NCI-H1930 (cell line): Measurements from ENCODE around the gene SOAT1.
A peak's percentile ranks its signal among the peaks of the same experiment; 100 is the strongest.
"Not testable (repeated sequence)": the region's sequence is repeated elsewhere in the genome, so short reads cannot be mapped to it uniquely, and the experiment has no call there.

Experiments used
- DNase-seq, 2 experiments: peaks; one replicate each; lab custom pipeline; 2025; lab: John Stamatoyannopoulos, UW

The SOAT1 gene

DNA sequence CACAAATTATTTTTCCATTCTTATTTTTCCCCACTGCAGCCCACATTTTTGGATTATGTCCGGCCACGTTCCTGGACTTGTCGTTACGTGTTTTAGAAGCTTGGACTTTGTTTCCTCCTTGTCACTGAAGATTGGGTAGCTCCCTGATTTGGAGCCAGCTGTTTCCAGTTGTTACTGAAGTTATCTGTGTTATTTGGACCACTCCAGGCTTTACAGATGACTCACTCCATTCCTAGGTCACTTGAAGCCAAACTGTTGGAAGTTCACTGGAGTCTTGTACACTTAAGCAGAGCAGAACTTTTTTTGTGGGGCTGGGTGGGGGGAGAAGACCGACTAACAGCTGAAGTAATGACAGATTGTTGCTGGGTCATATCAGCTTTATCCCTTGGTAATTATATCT is 59.9 kb downstream of the SOAT1 start:
- DNase-seq, result no peak

DNA sequence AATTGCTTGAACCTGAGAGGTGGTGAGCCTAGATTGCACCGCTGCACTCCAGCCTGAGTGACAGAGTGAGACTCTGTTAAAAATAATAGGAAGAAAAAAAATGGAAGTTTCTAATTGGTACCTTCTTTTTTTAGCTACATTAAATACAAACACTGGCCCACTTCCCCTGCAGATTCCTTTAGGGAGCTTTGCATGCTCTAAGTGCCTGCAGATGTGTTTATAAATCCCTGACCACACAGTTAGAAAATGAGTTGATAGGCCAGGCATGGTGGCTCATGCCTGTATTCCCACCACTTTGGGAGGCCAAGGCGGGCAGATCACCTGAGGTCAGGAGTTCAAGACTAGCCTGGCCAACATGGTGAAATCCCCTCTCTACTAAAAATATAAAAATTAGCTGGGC is 68.0 kb downstream of the SOAT1 start:
- not testable (repeated sequence) for DNase-seq

DNA sequence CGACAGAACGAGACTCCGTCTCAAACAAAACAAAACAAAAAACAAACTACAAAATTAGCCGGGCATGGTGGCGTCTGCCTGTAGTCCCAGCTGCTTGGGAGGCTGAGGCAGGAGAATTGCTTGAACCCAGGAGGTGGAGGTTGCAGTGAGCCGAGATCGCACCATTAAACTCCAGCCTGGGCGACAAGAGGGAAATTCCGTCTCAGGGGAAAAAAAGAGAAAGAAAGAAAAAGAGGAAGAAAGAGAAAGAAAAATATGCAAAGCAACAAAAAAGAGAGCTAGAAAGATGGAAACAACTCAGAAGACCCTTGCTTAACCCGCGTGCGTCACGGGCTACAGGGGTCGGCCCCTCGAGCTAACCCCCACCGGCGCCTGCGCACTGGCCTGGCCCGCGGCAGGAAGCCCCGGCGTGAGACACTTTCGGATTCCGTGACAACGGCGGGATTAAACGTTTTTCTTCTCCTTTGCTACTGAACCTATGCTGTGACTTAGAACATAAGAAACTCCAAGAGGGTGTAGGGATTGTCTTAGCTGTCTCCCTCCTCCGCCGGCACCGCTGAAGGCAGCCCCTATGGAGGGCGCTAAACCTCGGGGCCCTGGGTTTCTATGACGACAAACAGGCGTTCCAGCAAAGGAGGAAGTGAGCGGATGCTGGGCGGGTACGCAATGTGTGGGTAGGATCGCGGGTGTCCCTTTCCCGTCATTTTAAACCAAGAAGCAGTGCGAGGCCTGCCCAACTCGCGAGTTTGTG is 71.9 kb downstream of the SOAT1 start, which contains the start of gene AXDND1:
AXDND1 (plus strand) TSS at position 630 of the 751 bp plus-strand sequence. CDS start 539 bp downstream, outside the sequence.
- DNase-seq, result peak; percentile 68 to 83

DNA sequence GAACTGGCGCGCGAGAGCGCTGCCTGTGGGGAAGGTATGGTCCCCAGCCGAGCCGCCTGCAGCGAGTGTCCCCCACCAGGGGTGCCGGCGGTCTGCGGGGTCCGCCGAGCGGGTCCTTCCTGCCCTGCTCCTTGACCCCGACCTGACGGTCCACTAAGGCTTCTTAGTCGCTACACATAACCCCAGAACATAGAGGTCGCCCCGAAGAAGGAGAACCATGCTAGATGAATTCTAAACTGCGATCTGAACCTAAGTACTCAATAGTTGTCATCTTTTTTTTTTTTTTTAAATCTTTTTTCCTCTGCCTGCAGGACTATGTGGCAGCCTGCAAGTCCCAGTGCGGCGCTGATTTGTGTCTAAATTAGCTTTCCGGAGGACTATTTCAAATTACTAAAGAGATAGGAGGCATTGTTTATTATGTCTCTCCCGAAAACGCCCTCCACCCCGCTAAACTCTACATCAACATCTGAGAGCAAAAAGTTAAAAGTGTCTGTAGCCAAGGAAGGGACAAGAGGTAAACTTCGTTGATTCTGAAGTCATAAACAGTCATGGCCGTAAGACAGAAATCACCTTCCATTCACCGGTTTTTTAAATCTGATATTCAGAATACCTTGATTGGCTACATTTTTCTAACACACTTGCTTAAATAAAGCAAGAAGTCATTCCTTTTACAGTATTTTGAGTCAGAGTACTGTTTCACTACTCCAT is 72.7 kb downstream of the SOAT1 start:
- no peak for DNase-seq

DNA sequence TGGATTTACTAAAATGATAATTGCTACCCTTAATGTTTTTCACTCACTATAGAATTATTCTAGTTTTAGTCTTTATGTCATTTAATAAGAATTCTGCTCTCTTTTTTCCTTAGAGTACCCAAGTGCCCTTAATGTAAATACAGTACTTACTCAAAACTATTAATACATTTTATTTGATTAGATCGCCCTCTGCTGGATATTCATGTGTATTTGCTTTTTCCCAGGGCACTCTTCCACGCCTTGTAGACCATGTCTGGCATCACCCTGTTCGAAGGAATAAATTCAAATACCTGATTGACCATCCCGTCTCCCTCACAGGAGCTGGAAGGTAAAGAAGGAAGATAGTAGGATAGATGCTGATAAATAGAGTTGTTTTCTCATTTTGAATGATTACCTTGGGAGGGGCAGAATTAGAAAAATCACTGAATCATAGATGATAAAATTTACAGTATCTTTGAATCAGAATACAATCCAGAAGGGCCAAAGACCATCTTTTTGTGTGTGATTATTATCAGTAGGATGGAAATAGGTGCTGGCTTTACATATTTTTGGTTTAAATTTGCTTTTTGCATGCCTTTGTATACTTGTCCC is 76.2 kb downstream of the SOAT1 start:
- DNase-seq, result peak; percentile 37 to 70

DNA sequence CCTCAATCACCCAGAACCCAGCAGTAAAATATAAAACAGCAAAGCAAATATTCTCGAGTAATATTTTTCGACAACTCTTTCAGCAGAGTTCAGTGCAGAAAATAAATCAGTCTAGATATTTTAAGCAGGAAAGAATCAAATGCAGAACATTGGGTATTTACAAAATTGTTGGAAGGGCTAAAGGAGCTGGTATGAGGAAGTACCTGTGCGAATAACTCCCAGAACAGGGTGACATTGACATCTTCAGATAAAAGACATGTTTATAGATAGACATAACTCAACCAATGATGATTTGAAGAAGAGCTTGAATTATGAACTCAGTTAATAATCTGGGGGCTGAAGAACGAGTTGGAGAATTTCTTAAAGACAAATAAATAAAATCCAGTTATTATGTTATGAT is 78.6 kb downstream of the SOAT1 start:
- DNase-seq, result no peak

DNA sequence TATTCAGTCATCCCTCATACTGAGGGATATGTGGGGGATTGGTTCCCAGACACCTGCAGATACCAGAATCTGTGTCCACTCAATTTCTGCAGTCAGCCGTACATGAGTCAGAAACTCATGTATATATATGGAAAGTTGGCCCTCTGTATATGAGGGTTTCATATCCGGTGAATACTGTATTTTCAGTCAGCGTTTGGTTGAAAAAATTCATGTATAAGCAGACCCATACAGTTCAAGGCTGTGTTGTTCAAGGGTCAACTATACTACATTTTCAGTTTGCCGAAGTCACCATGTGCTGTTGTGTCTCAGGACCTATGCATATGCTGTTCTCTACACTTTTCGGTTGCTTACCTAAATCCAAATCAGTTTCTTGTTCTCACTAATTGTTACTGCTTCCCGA is 82.6 kb downstream of the SOAT1 start:
- no peak for DNase-seq

DNA sequence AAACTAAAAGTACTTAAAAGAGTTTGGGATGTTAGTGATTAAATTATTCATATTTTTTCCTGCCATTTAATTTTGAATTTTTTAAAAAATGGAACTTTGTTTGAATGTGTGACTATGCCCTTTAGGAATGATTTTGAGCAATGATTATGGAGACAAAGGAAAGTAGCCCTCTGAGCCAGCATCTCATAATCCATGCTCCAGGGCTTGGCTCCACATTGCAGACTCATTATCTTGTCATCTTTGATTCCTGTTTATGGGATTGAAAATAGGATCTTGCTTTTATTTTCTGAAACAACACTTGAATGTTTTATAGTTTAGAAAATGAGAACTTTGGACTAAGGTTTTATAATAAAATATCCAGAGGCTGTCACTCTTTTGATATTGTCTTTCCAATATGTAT is 86.7 kb downstream of the SOAT1 start:
- no peak for DNase-seq

DNA sequence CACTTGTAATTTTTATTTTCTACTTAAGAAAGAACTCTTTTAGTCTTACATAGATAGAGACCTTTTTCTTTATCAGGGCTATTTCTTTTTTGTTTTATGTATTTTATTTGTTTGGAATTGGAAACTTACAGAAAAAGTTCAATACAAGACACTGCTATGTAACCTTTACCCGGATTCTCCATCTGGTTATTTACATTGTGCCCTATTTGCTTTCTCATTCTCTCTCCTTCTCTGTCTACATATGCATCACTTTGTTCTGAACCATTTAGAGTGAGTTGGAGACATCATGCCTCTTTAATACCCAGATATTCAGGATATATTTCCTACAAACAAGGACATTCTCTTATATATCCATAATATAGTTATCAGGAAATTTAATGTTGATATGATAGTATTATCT is 90.4 kb downstream of the SOAT1 start:
- DNase-seq, result no peak

DNA sequence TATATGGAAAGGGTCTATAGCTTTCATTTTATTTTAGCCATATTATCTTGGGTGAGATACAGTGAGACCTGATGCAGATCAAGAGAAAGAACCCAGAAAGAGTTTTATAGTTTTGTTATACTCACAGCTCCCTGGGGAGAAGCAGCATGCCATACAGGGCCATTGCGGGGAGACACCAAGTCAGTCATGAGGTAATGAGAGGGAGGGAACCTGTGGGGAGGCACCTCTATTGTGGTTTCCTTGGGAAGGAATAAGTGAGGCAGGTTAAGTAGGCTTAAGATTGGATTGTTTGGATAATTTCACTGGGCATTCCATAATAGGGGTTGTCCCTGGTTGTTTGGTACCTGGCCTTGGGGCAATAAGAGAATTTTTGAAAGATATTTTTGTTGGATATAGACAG is 91.9 kb downstream of the SOAT1 start:
- DNase-seq, result no peak

DNA sequence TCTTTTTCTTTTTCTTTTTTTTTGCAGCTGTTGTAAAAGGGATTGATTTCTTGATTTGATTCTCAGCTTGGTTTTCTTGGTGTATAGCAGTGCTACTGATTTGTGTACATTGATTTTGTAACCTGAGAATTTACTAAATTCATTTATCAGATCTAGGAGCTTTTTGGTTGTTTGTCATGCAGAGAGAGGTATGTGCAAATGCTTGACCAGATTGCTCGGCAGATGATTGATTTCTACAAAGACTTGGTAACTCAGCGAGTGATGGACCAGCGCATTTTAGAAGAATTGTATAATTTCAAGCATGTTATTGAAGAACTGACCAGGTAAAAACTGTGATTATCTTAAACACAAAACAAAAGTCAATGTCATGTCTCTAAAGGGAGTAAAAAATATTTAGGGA is 100.1 kb downstream of the SOAT1 start:
- no peak for DNase-seq

DNA sequence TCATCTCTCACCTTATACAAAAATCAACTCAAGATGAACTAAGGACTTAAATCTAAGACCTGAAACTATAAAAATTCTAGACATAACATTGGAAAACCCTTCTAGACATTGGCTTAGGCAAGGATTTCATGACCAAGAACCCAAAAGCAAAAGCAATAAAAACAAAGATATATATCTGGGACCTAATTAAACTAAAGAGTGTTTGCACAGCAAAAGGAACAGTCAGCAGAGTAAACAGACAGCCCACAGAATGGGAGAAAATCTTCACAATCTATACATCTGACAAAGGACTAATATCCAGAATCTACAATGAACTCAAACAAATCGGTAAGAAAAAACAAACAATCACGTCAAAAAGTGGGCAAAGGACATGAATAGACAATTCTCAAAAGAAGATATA is 105.8 kb downstream of the SOAT1 start:
- not testable (repeated sequence) for DNase-seq
